GM18517 (cell line): ENCODE data around the gene MTR.

Experiments
- ATAC-seq: cut with Tn5 transposase; IDR thresholded peaks from one replicate; pipeline ENCODE4 v1.9.1; 2021; ENCODE audit warnings: mild to moderate bottlenecking, moderate library complexity; ENCODE audit not compliant: unreplicated experiment

The MTR gene

DNA sequence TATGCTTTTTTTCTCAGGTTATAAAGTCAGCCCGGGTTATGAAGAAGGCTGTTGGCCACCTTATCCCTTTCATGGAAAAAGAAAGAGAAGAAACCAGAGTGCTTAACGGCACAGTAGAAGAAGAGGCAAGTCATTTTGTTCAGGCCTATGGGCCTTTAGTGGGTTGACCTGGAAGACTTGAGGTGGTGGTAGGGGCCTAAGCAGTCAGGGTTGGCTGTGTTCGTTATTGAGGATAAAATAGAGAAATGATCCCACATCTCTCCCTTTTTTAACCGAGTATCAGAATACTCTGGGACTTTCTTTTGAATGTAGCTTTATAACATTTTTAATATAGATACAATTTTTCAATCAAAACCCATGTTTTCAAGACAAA is 67.1 kb downstream of the MTR start:
- ATAC-seq: no peak

DNA sequence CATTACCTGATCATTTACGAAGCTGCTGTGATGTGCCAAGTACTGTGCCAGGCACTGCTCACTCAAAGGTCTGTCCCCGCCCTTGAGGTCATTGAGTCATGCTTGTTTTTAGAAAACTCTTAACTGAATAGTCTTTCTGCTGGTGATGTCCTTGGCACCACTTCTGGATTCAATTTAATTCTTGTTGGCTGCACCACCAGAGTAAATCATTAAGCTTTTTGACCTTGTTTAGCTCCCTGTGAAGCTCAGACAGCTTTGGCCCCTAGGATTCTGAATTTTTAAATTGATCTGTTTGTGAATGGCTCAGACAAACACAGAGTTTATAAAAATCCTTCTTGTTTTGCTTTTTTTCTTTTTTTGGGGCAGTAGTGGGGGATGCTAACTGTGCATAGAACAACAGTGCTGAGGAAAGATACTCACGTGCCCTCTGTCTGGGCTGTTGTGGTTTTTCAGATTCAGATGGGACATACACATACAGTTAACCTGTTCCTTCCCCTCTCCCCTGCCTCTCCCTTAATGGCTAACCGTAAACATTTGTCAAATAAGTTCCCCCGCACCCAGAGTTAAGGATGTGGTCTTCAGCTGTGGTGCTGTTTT is 67.6 kb downstream of the MTR start:
- no peak for ATAC-seq

DNA sequence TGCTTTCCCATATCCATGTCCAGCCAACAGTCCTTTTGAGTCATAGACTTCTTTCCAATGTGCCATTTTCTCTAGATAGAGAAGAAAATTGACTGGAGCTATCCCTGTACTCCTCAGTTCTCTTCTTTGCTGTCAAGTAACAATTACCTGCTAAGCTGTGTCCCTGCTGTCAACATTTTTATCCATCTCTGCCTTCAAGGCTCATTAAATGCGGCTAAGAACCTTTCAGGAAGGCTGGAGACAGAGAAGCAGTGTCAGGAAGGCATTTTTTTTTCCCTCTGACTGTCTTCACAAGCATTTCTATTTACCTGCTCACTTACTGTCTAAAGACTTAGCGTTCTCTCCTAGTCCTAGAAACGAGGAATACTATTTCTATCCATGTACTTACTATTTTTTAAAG is 69.1 kb downstream of the MTR start:
- ATAC-seq: no peak

DNA sequence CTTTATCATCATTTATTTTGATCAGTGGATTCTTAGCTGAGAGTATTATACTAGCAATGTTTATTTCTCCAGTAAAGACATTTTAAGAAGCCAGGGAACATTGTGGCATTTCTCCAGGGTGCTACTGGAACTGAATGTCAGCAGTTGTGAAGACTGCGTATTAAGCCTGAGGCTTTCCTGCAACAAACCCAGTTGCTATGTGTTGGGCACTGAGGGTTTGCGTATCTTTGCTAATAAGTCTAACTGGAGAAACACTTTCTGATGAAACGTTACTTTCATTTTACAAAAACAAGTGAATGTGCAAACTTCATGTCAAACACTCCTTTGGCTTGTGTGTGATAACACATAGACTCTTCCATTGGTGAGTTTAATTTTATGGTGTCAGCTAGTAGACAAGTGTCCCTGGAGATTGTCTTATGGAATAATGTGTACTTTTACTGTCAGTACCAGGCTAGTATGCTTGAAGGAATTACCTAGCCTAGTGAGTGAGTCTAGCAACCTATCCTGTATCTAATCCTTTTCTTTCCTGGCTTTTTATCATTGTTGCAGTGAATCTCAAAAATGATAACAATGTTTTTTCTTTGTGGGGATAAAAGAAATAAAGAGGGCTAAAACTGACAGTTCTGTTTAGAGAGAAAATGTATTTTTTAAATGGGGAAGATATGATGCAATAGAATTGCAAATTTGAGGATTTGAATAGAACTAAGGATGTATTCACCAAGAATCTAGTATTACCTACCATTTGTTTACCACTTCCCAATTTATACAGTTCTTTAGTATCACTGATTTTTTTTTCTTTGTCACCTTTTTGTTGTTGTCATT is 70.1 kb downstream of the MTR start:
- ATAC-seq: no peak

DNA sequence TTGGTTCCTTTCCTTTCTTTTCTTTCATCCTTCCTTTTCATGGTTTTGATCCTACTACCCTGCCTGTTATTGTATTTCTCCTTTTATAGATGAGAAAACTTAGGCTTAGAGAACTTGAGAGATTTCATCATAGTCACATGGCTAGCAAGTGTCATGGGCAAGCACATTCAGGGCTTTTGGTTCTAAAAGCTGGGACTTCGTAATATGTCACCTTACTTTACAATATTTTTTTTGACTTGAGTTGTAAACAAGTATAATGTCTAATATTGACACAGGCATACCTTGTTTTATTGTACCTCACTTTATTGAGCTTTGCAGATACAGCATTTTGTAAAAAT is 70.7 kb downstream of the MTR start:
- no peak for ATAC-seq

DNA sequence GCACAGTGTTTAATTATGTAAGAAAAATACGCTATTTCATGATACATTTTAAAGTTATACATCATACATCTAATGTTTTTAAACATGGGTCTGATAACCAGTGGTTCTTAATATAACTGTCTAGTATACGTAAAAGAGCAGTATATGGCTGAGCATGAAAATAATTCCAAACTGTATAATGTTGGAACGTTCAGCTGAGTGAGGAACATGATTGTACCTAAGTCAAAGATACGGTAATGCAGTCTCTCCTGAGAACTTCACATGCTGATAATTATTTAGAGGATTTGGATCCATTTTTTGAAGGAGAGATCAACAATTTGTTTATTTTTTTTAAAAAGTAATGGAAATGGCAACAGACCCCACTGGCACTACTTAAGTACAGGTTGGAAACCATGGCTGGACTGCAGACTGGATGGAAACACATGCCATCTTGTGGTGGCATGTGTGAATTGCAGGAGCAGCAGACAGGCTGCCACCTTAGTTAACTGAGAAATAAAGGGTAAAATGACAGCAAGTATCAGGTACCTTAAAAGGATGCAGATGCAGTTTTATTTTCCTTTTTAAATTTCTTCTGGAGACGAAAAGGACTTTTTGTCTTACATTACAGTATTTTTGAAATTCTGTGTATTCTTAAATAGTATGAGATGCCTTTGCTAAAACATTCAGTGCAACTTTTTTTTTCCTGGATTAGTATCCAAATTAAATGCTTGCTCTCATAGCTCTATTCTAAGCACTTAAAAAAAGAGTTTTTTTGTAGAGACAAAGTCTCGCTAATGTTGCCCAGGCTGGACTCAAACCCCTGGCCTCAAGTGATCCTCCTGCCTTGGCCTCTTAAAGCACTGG is 73.8 kb downstream of the MTR start:
- peak; percentile 79 for ATAC-seq

DNA sequence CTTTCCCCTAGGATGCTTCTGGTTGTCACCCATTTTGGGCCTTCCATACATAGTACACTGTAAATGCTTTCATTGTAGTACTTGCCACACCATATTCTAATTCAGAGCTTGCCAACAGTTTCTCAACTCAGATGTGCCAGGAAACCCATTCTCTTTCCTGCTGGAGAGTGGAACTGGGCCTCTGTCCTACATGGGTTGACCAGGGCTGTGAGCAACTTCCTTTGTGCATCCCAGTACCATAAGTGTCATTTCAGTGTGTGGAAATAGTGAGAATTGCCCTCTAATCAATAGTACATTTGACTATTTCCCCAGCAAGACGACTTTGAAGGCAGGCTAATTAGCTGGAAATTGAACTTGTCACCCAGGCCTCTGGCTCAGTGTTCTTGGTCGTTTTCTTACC is 74.8 kb downstream of the MTR start:
- no peak for ATAC-seq

DNA sequence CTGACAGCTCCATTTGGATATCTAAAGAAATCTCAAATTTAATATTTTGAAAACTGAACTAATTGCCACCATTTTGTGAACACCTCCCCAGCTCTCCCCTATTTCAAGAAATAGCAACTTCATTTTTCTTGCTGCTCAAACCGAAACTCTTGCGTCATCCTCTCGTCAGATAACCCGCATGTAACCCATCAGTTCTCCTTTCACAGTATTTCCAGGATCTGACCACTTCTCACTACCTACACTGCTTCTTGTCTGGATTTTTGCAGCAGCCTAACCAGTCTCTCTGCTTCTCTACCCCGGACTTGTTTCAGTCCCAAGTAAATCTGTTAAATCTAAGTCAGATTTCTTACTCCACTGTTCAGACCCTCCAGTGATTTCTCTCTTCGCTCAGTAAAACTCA is 75.6 kb downstream of the MTR start:
- ATAC-seq: no peak

DNA sequence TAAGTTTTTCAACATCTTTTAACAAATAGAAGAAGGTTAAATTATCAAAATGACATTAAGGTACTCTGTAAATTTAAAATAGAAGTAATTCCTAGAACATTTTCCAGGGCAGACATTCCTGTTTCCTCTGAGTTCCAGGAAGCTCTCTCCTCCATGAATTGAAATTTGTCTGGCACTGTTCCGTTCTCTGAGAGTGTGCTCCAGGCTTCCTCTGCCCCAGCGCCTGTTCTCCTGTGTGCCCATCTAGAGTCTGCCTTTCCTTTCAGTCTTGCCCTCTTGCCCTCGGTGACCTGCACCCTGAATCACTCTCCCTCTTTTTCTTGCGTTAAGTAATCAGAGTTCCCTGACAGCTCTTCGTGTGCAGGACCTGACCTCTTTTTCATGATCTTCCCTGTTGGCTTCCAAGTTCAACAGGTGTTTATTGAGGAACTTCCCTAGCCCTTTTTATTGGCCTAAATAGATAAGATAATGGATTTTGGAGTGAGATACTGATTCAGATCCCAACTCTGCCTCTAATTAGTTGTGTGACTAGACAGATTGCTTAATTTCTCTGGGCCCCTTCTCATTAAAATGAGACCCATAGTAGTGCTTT is 77.1 kb downstream of the MTR start:
- no peak for ATAC-seq

DNA sequence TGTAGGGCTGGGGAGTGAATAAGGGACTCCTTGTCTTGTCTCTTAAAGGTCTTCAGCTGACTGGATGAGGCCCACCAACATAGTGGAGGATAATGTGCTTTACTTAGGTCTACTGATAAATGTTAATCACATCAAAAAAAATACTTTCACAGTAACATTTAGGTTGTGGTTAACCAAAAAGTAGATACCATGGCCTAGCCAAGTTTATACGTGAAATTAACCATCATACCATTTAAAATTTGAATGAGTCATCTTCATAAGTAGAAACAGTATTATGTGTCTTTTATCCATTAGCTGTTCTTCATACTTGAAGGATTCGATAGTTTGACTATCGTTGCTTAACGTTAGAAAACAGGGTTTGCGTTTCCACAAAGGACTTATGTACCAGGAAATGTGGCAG is 80.9 kb downstream of the MTR start:
- no peak for ATAC-seq

DNA sequence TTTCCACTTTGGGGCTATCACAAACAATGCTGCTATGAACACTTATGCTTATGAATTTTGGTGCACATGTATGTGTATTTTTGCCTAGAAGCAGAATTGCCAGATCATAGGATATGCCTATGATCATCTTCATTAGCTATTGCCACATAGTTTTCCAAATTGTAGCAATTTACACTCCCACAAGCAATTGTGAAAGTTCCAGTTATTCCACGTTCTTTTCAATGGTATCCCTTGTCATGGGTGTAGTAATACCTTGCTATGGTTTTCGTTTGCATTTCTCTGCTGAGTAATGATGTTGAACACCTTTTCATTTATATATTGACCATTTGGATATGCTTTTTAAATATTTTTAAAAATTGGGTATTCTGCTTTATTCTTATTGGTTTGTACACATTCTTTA is 82.6 kb downstream of the MTR start:
- ATAC-seq: no peak

DNA sequence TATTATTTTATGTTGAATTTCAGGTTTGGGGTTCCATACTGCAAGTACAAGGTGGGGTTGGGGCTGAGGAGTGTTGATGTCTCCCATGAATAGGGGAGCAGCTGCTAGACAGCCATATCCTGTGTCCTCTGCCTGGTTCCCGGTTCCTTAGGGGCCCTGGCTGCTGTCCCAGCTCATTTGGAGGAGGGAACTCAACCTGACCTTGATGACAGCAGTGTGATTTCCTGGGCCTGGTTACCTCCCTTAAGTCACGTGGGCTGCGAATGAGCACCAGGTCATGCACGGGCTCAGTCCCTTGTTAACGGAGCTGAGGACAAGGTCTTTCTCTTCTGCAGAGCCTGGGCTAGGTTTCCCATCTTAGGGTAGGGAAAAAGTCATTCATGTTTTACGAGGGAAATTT is 85.1 kb downstream of the MTR start:
- ATAC-seq: no peak

DNA sequence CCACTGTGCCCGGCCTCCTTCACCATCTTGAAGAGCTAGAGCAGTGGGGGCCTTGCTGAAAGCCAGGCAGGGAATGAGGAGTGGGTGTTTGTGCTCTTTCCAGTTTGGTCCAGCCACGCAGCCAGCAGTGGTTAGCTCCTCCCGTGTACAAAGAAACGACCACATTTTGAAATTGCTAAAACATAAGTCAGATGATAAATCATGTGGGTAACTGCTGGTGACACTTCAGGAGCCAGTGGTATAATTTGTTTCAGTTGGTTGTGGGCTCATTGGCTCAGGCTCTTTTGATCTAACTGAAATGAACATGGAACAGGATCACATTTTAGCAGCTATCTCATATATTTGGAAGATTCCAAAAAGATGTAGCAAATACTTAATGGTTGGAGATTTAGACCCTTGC is 87.6 kb downstream of the MTR start:
- no peak for ATAC-seq

DNA sequence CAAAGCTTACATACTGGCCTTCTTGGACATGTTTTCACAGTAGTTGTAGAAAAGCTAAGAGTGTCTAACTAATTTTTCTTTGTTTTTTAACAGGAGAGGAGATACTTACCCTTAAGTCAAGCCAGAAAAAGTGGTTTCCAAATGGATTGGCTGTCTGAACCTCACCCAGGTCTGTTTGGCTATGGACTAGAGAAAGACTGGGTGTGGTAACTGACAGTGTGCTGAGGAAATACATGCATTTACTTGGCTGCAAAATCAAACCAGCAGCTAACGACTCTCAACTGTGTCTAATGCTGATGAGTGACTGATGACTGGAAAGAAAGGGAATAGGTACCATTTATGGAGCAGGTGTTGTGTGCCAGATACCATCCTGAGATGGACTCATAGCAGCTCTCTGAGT is 91.1 kb downstream of the MTR start:
- no peak for ATAC-seq

DNA sequence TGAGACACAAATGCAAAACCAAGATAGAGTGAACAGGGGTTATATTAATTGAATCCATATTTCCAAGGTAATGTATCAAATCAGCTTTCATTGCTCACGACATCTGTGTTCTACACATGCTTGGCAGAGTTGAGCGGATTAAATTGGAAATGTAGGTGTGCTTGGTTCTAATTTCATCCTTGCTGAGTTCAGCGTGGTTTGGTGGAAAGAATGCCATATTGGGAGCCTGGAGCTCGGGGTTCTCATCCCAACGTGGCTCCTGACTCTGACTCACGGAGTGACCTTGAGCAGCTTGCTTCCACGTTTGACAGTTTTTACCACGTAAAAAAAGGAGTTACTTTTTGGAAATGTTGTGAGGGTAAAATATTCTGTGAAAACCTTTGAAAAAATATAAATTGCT is 92.0 kb downstream of the MTR start:
- no peak for ATAC-seq

DNA sequence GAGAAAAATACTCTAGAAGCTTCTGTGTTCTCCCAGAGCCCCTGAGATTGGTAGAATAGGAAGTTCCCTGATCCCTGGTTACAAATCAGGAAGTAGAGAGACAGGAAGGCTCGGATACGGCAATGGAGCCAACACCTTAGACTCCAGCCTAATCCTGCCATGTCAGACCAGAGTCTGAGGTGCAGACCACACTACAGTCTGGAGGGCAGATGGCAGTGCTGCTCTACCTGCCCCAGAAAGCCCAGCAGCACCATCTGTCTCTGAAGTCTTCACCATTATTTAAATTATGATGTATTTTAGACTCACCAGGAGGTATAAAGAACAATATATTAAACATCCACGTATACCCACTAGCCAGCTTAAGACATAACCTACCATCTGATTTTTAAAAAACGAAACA is 93.0 kb downstream of the MTR start:
- ATAC-seq: no peak

DNA sequence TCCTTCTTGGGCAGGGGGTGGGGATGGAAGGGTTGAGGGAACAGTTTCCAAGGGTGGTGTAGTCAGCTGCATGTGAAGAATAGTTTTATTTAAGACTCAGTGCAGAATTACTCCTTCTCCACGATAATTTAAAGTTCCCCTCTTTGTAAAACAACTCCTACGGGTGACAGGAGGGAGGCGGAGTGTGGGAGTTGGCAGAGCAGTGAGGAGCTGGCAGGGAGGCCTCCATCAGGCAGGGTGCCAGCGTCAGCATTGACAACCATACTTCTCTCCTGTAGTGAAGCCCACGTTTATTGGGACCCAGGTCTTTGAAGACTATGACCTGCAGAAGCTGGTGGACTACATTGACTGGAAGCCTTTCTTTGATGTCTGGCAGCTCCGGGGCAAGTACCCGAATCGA is 93.8 kb downstream of the MTR start:
- ATAC-seq: no peak

DNA sequence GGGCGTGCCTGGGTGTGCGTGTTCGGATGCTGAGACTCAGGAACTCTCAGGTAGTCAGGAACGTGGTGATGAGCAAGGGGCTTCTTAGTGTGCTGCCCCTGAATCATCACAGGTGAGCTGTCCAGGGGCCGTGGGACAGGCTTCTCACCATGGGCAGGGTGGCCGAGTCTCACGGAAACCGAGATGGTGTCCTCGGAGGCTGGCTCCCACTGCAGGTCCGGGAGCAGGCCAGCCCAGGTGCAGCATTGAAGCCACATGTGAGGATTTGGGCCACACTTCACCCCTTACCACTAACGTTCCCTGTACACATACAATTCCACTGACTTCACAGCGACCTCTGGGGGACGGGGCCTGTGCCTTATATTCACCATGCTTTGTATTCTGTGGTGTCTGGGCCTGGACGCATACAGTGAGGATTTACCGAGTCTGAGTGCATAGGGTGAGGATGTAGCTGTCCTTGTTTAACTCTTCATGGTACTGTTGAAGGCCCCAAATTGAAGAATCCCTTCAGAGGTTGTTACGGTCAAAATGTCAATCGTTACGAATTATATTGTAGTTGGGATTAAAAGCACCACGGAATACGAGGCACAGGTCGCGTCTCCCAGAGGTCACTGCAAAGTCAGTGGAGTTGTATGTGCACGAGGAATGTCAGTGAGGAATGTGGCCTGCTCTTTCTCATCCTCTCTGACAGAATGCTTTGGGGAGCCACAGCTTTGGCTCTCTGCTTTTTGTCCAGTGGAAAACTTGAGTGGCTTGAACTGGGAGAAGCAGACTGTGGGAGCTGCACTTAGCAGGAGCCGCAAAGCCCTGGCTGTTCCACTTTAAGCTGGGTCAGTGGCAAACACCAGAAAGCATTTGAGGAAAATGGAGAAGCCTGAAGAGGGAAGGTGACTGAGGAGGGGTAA is 95.3 kb downstream of the MTR start:
- no peak for ATAC-seq

DNA sequence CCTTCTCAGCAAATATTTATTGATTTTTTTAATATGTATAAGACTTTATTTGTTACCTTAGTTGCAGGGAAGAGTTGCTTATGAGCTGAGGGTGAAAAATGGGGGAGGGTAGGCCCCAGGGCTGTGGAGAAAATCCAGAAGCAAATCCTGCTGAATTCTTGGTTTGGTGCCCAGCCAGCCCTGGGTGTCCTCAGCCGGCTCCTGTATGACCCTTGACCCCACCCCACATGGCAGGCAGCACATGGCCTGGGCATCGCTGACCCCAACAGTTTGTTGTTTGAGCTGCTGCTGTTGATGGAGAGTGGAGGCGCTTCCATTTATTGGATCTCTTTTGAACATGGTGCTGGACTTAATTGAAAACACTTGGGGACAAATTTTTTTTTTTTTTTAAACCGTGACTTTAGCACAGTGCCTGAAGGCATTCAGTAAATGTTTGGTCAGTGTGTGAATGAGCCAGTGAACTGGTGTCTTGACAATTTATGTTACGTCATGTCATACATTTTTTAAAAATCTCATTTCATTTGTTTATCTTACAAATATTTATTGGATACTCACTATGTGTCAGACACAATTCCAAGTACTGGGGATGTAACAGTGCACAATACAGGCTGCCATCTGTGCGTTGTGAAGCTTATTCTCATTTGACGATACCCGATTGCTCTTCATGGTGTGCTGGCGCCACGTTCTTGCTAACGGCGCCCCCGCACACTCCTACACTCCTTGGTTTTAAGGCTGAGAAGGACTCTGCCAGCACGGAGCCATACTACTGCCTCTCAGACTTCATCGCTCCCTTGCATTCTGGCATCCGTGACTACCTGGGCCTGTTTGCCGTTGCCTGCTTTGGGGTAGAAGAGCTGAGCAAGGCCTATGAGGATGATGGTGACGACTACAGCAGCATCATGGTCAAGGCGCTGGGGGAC is 98.8 kb downstream of the MTR start:
- no peak for ATAC-seq
